SKM-1 treated with dmso at 0.1 percent for 144 hours (cell line): ENCODE results near the gene MAG.
"Not testable (repeated sequence)": the region's sequence is repeated elsewhere in the genome, so short reads cannot be mapped to it uniquely, and the experiment has no call there.

Experiments used
- DNase-seq: peaks from one replicate; lab custom pipeline; 2025; ENCODE audit not compliant: unreplicated experiment; lab: John Stamatoyannopoulos, UW

The MAG gene

GRCh38 chr19:35279374-35279773 is 12.6 kb upstream of the MAG start:
- DNase-seq, result no peak

- no peak for DNase-seq
These were observed 11.8 kb upstream of the MAG start for GRCh38 chr19:35279985-35280821.

- DNase-seq, result no peak
These were observed 10.7 kb upstream of the MAG start for GRCh38 chr19:35281303-35281702.

GRCh38 chr19:35284153-35285094 is 7.5 kb upstream of the MAG start:
- no peak for DNase-seq

- no peak for DNase-seq
These were observed 6.9 kb upstream of the MAG start for GRCh38 chr19:35285095-35285449.

- not testable (repeated sequence) for DNase-seq
These were observed 6.5 kb upstream of the MAG start for GRCh38 chr19:35285465-35285864.

GRCh38 chr19:35286101-35286500 is 5.9 kb upstream of the MAG start:
- not testable (repeated sequence) for DNase-seq

- no peak for DNase-seq
These were observed 4.2 kb upstream of the MAG start for GRCh38 chr19:35287713-35288112.

GRCh38 chr19:35288331-35288730 is 3.6 kb upstream of the MAG start:
- DNase-seq, result no peak

GRCh38 chr19:35288906-35289305 is 3.1 kb upstream of the MAG start:
- DNase-seq, result no peak

- DNase-seq, result no peak
These were observed 1.4 kb upstream of the MAG start for GRCh38 chr19:35290381-35291127.

GRCh38 chr19:35291259-35291658 is 702 bp upstream of the MAG start:
- DNase-seq, result no peak

- DNase-seq, result no peak
These were observed 731 bp downstream of the MAG start for GRCh38 chr19:35292421-35293362.

- no peak for DNase-seq
These were observed 1.4 kb downstream of the MAG start for GRCh38 chr19:35293363-35293739.

GRCh38 chr19:35293808-35294207 is 1.8 kb downstream of the MAG start:
- no peak for DNase-seq

GRCh38 chr19:35294328-35294727 is 2.4 kb downstream of the MAG start:
- no peak for DNase-seq

GRCh38 chr19:35294859-35295791 is 3.2 kb downstream of the MAG start:
- no peak for DNase-seq

- no peak for DNase-seq
These were observed 4.0 kb downstream of the MAG start for GRCh38 chr19:35295792-35296462.
